Stimulated activated CD4-positive, alpha-beta T cell treated with anti-CD3 and anti-CD28 coated beads, Interleukin-1b, Interleukin-23, amount 100 ng/mL, for 1 hour (primary cell): ENCODE measurements around the gene CDX1.

Source experiments
- DNase-seq, 2 donors: peaks; one replicate each; pipeline ENCODE4 v3.0.0-alpha.2; 2020; ENCODE audit warnings: low read depth in 2 of 2

Gene CDX1

DNA sequence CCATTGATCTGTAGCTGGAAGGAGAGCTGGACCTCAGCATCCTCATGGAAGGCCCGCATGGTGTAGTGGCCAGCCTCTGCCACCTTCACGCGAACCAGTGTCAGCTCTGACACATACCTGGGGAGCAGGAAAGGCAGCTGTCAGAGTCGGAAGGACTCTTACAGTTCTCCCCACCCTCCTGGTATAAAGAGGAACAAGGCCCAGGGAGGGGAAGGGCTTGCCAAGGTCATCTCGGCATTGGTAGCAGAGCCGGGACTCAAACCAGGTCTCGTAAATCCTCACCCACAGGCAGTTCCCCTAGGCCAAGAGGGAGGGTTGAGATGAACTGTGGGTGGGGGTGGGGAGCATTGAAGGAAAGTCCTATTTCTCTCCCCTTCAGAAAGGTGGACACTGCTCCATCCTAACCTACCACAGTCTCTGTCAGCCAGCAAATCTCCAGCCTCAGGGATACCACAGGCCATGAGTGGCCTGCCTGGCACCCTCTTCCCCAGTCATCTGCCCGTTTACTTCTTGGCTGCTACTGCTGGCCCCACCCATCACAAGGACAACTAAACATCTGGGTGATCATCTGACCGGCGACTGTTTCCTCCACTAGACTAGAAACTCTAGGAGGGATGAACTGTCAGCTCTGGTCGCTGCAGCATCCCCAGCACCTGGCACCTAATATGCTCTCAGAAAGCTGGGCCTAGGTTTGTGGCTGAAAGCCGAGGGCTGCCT lies 34.4 kb upstream of the CDX1 start:
- DNase-seq, result no peak

DNA sequence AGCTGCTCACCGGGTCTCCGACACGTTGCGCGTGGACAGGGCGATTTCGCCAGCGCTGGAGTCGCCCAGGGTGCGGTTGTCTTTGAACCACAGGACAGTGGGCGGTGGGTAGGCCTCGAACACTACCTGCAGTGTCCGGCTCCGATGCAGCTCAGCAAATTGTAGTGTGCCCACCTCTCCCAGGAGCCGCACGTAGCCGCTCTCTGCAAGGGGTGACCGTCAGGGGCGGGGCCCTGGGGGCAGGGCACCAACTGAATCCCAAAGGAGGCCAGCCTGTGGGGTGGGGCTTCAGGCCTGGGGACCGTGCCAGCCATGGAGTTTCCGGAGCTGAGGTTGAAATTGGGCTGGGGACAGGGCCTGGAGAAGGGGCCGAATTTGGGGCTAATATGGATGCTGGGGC lies 33.8 kb upstream of the CDX1 start:
- no peak for DNase-seq

DNA sequence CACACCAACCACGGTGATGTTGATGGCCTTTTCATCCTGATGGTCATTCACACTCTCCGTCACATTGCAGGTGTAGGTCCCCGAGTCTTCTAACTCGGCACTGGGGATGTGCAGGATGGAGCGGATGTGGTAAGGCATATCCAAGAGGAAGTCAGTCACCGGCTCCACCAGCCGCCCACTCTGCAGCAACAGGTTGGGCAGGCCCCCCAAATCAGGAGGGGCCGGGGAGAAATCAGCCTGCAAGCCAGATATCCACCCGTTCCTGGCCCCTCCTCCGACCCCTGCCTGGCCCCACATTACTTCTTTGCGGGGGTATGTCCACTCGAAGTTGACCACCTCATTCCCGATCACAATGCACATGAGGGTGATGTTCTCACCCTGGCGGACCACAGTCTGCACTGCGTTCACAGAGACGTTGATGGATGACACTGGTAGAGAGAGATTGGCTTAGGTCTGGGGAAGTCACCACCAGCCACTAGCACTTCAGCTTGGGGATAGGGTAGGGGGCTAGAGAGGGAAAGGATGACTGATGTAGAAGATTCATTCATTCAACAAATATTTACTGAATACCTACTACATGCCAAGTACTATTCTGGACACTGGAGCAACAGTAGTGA lies 32.9 kb upstream of the CDX1 start:
- no peak for DNase-seq

DNA sequence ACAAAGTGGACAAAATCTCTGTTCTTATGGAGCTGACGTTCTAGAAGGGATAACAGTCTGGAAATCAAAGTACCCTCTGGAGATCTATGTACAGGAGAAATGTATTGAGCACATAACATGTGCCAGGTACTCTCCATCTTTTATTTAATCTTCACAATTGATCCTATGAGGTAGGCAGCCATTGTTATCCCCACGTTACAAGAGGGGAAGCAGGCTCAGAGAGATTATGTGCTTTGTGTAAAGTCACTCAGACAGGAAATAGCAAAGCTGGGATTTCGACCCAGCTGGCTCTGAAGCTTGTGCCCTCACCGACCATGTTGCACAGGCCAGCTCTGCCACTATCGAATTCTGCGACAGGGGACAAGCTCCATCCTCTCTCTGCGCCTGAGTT lies 32.4 kb upstream of the CDX1 start:
- no peak for DNase-seq

DNA sequence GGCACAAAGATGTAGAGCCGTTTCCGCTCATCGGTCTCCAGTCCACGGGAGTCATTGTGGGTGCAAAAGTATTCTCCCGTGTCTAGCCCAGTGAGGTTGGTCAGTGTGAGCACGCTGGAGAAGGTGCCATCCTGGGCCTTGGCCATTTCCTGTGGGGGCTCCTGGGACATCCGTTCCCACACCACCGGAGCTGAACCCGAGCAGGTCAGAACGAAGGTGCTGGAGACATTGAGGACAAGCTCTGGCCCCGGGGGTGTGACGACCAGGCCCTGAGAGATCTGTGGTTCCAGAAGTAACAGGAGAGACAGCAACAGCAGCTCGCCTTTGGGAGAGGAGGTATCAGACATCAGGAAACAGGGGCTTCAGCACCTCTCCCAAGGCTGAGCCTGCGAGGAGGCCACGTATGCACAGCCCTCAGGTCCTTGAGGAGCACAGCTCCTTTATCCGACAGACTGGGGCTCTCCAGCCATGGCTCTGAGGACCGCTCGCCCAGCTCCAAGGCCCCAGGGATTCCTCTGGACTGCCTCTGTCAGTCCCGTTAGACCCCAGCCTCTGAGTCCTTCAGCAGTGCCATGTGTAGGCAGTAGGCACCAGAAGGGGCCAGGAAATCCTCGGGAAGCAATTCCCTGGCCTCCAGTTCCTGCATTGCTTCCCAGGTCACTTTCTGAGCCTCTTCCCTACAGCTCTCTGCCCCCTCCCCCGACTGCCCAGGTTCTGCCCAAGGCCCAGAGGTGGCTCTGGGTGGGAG lies 30.8 kb upstream of the CDX1 start:
- DNase-seq, result no peak

- no peak for DNase-seq
These were observed 30.0 kb upstream of the CDX1 start for GRCh38 chr5:150136305-150137167.

- no peak for DNase-seq
These were observed 29.2 kb upstream of the CDX1 start for GRCh38 chr5:150137168-150137957.

- DNase-seq, result no peak
These were observed 28.6 kb upstream of the CDX1 start for GRCh38 chr5:150137997-150138396.

- no peak for DNase-seq
These were observed 27.9 kb upstream of the CDX1 start for GRCh38 chr5:150138551-150139265.

DNA sequence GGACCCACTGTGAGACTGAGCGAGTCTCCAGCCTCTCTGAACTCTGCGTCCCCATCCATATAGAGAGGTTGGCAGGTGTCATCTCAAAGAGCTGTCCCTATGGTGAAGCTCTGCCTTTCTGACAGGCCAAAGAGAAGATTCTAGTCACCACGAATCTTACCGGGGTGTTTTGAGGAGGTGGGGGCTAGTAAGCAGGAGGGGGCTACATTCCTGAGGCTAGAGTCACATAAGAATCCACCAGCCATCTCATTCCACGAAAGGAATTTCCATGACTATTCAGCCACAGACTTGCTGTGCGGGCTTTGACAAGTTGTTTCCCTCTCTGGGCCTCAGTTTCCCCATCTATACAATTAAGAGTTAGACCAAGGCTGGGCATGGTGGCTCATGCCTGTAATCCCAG lies 27.2 kb upstream of the CDX1 start:
- DNase-seq, result no peak

GRCh38 chr5:150140830-150141229 lies 25.7 kb upstream of the CDX1 start:
- DNase-seq, result no peak

GRCh38 chr5:150141544-150142184 lies 24.9 kb upstream of the CDX1 start:
- no peak for DNase-seq

DNA sequence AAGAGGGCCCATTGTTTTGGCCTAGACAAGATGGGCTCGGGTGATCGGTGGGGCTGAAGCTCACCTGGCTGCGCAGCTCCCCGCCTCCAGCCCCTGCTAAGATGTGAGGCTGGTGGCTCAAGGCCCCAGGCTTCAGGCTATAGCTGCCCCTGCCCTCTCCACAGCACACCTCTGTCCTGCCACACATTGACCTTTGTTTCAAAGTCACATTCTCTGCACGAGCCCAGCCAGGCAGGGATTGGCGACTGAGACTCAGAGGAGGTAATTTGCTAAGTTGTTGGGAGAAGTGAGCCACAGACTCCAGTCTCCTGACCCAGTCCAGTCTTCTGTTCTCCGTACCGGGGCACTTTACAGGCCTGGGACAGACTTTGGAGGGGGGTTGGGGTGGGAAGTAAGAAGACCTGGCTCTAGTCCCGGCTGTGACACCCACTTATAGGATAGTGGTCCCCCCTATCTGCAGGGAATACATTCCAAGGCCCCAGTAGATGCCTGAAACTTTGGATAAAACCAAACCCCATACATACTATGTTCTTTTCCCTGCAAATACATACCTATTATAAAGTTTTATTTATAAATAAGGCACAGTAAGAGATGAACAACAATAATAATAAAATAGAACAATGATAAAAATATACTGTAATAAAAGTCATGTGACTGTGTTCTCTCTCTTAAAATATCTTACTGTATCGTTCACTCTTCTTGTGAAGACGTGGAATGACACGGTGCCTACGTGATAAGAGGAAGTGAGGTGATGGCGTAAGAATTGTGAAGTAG lies 24.2 kb upstream of the CDX1 start:
- DNase-seq, result no peak

DNA sequence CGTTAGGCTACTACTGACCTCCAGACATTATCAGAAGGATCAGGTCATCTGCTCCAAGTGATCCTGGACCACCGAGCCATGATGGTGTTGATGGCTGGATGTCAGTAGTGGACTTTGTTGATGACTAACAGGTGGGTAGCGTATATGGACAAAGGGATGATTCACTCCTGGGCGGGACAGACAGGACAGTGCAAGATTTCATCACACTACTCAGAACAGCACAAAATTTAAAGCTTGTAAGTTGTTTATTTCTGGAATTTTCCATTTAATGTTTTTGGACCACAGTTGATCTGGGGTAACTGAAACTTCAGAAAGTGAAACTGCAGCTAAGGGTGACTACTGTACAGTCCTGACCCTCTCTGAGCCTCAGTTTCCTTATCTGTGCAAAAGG lies 23.6 kb upstream of the CDX1 start:
- no peak for DNase-seq

- no peak for DNase-seq
These were observed 23.0 kb upstream of the CDX1 start for GRCh38 chr5:150143350-150144245.

GRCh38 chr5:150144246-150144801 lies 22.3 kb upstream of the CDX1 start:
- no peak for DNase-seq

- no peak for DNase-seq
These were observed 21.7 kb upstream of the CDX1 start for GRCh38 chr5:150144879-150145278.

DNA sequence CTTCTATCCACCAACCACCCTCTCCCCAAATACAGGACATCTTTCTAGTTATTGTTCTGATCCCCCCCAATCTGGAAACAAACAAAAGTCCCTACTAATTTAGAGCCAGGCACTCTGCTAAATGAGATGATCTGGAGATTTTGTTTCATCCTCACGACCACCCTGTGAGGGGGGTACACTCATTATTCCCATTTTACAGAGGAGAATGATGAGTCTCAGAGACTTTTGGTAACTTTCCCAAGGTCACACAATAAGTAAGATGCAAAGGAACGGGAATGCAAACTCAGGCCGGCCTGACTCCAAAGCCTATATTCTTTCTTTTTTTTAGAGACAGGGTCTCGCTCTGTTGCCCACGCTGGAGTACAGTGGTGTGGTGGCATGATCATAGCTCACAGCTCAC lies 20.3 kb upstream of the CDX1 start:
- no peak for DNase-seq
